ENCODE measurements around the gene HOXD10. TPM values are rescaled to one million over a fixed set of nuclear protein-coding genes. Genes with fewer than 3 reads are reported as not detected.

Gene HOXD10
- total RNA-seq = not detected

DNA sequence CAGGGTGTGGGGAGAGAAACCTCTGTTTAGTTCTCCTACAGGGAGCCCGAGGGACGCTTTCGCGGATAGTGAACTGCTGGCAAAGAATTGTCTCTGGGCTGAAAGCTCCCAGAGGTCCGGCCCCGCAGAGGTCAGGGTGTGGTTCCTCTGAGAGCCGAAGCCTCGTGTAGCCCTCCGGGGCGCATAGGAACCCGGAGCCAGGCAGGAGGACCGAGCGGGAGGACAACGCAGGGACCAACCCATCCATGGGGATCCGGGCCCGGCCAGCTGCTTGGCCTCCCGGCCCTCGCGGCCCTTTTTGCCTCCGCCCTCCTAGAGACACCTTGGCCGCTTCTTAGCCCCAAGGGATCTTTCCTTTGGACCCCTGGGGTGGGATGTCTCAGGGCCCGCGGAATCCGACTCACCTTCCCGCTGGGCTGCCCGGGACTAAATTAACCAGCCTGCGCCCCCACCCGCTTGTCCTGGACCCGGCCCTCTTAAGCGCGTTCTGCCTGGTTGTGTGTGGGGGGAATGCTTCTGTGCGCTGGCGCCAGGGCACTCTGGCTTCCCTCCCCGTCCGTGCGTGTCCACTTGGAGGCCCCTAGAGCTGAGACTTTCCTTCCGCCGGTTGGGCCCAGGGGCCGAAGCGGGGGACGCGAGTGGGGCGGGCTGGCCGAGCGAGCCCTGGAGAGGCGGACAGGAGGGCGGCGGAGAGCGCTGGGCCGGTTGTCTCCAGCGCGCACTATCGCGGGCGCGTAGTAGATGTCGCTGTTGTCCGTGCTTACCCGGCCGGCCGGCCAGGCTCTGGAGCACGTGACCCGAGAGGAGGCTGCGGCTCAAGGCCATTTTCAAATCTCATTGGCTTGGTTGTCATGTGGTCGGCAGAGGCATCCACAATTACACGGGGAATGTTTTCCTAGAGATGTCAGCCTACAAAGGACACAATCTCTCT, at the start of gene HOXD10:
TSS of gene HOXD10 (plus strand) at position 896 of the 931 bp plus-strand sequence. CDS start 56 bp downstream, outside the sequence.
- ChIA-PET CTCF (no interaction called here), POLR2A (no interaction called here)

DNA sequence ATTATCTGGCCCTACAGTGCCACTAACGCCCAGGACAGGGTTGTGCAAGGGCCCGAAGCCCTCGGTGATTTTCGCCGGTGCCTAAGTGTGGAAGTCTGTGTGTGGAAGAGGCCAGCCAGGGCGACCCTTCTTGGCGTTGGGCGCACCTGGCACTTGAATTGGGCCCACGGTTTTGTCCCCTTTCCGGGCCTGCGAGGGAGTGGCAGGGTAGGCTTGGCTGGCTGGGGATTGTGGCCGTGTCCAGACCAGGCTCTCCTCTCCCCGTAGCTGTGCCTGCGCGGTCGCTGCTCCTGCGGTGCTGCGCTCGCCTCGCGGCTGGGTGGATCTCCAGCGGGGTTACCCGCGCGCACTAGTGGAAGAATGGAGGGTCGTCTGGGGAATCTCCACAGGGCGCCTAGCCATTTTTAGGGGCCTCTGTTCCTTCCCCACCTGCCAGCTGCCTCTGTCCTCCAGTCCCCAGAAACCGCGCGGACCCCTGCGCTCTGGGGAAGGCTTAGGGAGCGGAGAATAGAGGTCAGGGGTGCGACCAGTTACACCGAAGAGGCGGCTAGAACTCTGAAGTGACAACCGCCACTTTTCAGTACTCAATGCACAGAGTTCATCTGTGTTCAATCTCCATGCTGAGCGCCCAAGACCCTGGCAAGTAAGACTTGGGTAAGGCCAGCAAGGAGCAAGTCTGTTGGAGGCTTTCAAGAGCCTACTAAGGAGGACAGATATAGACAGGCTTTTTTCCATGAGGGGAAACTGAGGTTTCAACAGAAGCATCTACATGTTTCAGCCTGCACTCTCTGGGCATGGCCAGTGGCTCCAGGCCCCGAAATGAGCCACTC, 48.8 kb upstream of the HOXD10 start:
- ChIA-PET POLR2A (no interaction called here), CTCF (no interaction called here)

DNA sequence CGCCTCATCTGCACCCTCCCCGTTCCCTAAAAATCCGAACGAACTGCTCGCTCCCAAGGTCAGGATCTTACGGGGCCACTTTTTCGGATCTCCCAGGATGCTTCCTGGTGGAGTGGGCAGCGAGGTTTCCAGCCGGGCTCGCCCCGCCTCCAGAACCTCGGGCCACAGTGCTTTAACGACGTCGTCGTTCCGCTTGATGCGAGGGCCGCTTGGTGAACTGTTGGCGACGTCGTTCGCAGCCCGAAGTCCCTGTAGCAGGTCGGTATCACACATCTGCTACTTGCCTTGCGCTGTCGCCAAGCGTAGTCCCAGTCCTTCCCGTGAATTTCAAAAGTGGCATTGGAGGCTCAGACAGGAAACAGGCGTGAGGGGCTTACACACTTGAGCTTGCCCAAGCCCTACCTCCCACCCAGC, 48.2 kb upstream of the HOXD10 start:
- CTCF ChIA-PET = no interaction called here
- POLR2A ChIA-PET = no interaction called here

DNA sequence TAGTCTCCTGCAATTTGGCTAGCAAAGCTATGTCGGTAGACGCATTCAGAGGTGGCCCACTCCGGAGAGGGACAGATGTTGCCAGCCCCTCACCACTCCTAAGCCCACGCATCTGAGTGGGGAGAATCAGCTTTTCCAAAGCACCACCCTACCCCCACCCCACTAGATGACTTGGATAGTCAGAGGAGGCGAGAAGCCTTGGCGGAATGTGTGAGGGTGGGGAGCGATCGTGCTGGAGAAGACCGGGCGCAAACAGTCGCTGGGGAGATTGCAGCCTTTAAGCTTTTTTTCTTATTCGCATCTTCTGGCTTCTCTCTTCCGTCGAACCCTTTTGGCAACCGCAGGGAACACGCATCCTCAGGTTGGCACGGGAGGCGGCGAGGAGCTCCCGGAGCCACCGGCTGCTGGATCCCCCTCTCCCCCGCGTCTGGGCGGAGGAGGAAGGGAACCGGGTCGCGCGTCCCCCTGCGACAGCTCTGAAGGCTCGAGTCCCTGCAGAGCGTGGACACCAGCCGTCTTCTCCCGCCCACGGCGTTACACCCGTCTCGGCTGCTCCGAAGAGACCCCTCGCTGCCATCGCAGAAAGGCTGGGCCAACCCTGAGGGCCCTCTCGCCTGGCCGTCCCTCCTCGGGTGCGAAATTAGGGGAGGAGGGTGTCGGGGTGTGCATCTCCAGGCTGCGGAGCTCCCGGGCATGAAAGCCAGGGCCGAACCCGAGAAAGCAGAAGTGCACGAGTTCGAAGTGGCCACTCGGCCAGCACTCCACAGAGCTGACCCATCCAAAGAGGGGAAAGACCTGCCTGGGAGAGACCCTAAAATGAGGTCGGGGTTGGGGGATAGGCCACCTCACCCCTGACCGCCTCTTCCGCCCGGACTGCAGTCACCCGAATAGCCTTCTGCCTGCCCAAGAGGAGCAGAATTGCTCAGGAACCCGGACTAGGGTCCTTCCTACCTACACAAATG, 45.0 kb upstream of the HOXD10 start:
- ChIA-PET POLR2A (no interaction called here), CTCF (no interaction called here)

DNA sequence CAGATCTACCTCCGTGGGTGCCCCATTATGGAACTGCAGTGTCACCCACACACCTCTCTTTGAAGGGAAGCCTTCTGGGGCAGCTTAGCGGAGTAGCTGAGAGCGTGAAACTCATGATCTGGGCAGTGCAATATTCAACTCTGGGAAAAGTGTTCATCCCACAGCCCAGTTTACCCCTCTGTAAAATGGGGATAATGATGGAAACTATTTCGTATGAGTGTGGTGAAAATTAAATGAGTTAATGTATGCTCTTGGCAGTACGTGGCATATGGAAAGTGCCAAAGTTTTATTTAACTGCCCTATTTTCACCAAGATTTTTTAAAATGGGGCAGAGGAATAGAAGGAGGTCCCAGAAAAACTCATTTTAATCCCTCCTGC, 44.3 kb upstream of the HOXD10 start:
- ChIA-PET CTCF (no interaction called here), POLR2A (no interaction called here)

DNA sequence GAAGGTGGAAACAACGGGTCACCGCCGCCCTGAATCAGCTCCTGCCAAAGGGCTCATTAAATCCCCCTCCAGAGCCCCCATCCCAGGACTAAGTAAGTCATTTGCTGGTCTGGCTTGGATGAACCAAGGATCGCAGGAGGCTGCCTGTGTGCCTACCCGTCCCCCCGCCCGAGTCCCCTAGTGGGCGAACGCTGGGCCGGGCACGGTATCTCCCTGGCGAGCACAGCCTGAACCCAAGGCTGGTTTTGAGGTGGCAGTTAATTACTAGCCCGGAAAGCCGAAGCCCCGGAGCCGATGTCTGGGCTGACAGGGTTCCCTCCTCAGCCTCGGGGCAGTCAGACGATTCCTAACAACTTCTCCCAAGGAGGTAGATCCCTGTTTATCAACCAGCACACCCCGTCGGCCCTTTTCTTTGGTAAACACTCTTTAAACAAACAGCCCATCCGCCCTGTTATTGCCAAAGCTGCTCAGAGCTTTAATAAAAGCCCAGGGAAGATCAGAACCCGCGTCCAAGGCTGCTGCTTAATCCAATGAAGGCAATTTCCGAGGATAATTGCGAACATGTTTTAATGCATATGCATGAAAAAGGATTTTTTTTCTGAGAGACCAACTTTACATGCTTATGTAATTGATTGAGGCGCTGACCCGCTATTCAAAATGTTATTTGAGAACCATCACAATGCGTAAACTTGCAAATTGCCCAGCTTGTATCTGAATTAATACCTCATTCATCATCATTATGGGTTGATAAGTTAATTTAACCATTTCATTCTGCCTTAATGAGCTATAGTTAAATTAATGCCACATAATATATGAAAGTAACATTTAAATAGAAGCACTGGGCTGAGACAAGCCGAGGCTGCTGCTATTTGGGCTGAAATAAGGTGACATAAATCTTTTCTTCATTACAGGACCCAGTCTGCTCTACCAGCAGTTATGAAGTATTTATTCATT, 43.4 kb upstream of the HOXD10 start:
- ChIA-PET POLR2A (no interaction called here), CTCF (interaction anchor here (1.5 kb wide), 1 partner anchor 12 kb away, joined by 4 read pairs; no protein-coding TSS in a partner anchor)

DNA sequence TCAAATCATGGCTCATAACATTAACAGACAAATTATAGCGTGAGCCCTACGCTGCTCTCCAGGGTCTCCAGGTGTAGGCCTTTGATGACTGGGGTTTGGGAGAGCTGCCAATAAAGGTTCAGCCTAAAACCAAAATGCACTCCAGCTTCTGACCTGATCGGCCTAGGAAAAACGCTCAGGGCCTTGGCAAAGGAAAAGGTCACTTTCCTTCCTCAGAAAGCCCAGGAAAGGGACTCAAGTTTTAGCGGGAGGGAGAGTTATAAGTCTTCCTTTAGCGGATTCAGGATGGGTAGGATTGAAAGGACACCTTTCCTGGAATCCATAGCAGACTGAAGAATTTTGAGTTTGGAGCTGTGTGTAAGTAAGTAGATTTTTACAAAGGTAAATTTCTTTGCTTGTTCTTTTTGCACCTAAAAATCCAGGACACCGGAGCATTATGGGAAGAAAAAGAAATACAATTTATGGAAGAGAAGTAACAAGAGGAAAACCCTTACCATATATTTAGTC, 41.6 kb upstream of the HOXD10 start:
- POLR2A ChIA-PET = no interaction called here
- CTCF ChIA-PET = no interaction called here

DNA sequence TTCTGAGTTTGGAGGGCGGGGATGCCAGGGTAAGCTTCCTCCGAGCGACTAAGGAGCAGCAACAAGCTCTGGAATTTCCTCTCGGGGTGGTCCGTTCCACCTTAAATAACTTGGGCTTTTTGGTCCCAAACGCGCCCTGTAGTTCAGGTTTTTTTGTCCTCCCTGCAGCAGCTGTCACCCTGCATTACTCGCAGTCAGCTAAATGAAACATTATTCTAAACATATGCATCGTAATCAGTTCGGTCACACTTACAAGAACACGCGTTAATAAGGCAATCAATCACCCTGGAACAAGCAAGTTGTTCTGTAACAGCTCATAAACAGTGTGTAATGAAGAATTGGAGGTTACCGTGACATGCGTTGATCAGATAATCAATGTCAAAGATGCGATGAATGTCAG, 41.1 kb upstream of the HOXD10 start:
- CTCF ChIA-PET = no interaction called here
- POLR2A ChIA-PET = no interaction called here

DNA sequence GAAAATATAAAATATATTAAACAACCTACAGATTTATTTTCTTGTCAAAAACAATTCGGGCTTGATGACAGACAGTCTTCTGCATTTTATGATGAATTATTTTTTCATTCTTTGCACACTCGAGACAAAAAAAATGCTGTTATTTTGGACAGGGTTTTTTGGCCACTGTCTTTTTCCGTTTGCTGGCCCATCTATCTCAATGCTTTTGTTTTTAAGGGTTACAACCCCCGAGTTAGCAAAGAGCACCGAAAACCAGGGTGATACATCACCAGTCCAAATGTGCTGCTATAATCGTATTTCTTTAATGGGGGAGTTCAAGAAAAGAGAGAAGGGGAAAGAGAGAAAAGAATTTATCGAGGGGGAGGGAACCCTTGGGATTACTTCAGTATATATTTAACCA, 40.5 kb upstream of the HOXD10 start:
- ChIA-PET POLR2A (no interaction called here), CTCF (no interaction called here)

DNA sequence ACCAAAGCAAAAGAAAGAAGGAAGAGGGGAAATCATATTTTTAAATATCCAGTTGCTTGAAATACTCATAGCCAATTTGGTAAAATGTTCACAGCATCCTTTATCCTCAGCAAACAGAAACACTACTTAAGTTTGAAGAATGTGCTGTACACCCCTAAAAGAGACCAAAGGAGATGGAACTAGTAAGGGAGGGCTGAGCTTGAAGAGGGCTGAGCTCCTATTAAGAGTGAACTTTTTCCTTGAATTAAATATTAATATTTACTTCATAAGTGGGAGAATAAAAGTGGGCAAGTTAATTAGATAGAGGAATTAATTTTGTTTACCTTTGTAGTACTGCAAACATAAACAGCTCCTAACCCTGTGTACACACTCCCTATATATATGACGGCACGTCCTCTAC, 39.8 kb upstream of the HOXD10 start:
- POLR2A ChIA-PET = no interaction called here
- CTCF ChIA-PET = no interaction called here

DNA sequence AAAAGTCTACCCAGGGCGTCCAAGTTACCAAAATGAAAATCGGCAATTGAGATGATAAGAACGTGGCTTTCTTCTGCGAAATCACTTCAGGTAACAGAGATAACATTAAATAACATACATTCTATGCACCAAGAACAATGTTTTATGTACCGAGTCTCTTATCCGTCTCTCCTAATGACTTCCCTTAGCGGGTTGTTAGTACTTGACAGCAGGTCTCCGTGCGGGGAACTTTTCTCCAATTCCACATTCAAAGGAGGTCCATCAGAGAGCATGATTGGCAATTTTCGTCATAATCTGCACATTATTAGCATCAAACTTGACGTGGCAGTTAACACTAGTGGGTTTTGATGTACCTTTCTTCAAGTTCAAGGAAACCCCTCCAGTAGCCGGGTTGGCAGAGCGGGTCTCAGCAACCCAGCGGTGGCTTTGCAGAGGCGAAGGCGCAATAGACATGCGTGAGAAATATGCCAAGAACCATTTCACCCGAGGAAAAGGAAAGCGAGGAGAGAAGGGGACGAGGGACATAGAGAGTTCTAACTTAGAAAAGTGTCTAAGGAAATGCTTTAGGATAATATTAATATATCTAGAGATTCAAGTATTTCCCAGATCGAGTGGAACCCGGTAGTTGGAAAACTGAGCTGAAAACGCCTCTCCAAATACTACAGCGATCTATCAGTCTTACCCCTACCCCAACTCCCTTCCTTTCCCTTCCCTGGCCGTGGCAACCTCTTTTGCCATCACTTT, 37.9 kb upstream of the HOXD10 start:
- CTCF ChIA-PET = interaction anchor here (1.0 to 1.1 kb wide), 2 partner anchors 18 to 41 kb away, joined by 3 to 4 read pairs; no protein-coding TSS in a partner anchor
- POLR2A ChIA-PET = no interaction called here

DNA sequence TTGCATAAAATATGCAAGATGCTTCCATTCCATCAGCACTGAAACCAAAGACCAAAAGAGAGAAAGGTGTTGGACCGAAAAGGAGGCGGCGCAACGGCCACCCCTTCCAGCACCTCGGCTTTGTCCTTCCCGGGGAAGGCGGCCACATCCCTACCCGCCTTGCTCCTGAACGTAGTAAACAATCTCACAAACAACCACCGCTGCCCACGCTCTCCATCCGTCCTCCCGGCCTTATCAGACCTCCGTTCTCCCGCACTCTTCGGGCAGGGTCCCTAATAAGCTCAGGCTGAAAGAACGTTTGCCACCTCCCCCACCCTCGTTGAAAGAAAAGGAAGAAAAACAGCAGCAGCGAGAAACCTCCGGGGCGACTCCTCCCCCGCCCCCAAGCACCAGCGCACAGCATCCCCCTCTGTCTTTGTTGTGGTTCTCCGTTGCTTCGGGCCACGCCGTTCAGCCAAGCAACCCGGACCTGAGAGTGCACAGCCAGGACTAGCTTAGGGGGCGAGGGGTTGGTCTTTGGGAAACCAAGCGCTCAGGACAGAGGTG, 37.2 kb upstream of the HOXD10 start:
- ChIA-PET POLR2A (no interaction called here), CTCF (interaction anchor here (1.0 to 1.5 kb wide), 3 partner anchors 18 to 389 kb away, joined by 3 to 4 read pairs (median 4); no protein-coding TSS in a partner anchor)

DNA sequence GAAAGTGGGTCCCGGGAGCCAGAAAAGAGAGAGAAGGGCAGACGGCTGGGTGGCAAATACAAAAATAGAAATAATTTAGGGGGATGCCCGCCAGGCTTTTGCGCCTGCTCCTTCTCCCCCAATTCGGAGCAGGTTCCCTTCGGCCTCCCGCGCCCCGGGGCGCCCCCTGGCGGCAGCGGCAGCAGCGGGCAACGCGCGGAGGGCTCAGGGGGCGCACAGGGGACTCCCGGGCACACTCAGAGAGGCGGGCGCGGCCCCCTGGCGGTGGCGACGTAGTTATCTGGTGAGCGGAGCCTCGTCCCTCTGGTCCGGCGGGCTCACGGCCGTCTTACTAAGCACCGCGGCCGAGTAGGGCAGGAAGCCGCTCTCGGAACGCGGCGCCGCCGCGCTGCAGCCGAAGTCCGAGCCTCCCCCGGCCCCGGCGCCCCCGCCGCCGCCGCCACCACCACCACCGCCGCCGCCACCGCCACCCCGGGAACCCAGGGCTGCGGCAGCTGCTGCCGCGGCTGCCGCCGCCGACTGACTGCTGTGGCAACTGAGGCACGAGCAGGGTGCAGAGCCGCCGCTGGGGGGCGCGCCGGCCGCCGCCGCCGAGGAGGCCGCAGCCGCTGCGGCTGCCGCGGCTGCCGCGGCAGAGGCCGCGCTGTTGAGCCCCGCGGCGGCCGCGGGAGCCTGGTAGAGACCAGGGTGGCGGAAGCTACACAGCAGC, 36.6 kb upstream of the HOXD10 start:
- POLR2A ChIA-PET = no interaction called here
- CTCF ChIA-PET = interaction anchor here (1.1 to 1.5 kb wide), 2 partner anchors 19 to 390 kb away, joined by 4 read pairs; no protein-coding TSS in a partner anchor

DNA sequence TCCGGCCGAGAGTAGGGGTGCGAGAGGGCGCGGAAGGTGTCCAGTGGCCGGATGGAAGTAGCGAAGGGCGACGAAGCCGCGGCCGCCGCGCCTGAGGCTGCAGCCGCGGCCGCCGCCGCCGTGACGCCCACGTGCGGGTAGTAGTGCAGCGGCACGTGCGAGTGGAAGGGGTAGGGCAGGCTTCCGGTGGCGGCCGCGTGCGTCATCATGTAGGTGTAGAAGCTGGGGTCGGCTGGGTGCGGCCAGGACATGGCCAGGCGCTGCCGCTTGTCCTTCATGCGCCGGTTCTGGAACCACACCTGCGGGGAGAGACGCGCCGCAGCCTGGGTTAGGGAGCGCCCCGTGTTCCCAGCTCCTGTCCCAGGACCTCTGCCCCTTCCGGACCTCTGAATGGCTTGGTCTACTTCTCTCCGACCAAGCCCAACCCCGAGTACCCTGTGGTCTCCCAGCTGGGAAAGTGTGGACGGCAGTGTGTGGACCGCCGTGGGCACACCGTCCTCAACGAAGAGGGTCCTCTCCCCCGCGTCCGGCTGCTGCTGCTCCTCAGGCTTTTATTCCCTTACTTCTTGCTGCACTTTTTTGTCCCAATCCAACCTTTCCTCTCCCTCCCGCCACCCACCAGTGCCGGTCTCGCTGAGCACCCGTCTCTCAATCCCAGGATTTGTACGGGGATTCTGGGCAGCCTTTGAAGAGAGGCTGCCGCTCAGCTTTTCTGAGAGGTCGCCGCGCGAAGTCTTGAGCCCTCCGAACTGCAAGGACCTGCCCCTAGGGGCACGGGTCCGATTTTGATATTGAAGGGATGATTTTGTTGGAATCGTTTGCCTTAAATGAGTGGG, 35.8 kb upstream of the HOXD10 start:
- POLR2A ChIA-PET = no interaction called here

DNA sequence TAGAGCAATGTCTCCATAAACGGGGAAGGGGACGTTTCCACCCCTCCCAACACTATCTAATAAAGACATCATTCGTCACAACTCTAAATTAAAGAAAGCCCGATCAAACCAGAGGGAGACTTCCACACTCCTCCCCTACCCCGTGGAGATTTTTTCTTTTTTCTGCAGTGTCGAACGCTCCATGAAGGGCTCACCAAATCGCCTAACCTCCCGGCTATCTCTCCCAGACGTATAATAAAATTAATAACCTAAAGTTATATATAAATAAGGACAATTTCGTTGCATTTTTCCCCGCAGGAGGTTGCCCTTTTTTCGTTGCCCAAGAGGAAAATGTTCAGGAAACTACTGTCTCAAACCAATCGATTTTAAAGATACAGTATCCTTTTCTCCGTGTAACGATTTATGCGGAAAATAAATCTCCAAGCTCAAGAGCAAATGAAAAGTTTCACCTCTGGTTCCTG, 35.2 kb upstream of the HOXD10 start:
- CTCF ChIA-PET = no interaction called here

More for the DNA sequence above, 35.8 kb upstream of the HOXD10 start:
- CTCF ChIA-PET = interaction anchor here (1.5 kb wide), 1 partner anchor 391 kb away, joined by 4 read pairs; no protein-coding TSS in a partner anchor

More for the DNA sequence above, 35.2 kb upstream of the HOXD10 start:
- POLR2A ChIA-PET = no interaction called here
